OCI-M1 (cell line): ENCODE measurements around the gene CRYGS.
"Not testable (repeated sequence)": the region's sequence is repeated elsewhere in the genome, so short reads cannot be mapped to it uniquely, and the experiment has no call there.

Source experiments
- DNase-seq: peaks from one replicate; lab custom pipeline; 2025; lab: John Stamatoyannopoulos, UW

Gene CRYGS

GRCh38 chr3:186552408-186553031 lies 8.3 kb upstream of the CRYGS start:
- DNase-seq: no peak

DNA sequence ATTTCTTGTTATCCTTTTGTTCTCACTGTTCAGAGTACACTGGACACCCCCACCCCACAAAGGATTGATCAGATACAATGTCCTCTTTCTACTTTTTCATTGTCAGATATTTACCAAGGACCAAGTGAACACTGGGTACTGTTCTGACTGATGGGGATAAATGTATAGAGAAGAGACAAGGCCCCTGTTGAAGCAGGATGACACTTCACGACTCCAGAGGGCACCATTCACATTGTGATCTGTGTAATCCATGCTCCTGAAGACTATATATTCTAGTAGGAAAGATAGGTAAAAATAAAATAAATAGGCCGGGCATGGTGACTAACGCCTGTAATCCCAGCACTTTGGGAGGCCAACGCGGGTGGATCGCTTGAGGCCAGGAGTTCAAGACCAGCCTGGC lies 7.2 kb upstream of the CRYGS start:
- no peak for DNase-seq

DNA sequence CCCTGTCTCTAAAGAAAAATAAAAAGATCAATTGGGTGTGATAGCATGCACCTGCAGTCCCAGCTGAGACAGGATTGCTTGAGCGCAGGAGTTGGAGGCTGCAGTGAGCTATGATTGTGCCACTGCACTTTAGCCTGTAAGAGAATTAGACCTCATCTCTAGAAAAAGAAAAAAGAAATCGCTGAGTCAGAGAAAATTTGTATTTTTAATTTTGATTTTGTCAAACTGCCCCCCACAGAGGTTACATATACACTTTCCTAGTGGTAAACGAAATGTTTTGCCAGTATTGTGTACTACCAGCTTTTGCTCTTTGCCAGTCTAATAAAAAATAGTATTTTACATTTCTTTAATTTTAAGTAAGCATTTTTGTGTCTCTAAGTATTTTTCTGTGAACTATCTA lies 5.3 kb upstream of the CRYGS start:
- no peak for DNase-seq

DNA sequence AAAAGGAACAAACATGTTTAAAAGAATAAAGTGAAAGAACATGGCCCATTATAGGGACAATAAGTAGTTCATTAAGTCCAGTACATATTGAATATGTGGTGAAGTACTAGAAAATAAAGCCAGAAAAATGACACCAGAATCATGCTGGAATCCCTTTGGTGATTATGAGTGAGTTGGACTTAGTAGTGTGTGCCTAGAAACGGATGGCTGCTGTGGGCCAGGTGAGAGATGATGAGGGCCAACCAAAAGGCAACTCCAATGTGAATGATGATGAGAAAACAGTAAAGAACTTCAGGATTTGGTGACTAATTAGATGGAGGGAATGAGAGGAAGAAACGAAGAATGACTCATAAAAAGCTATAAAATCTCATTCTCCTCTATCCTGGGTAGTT lies 3.3 kb downstream of the CRYGS start:
- no peak for DNase-seq

DNA sequence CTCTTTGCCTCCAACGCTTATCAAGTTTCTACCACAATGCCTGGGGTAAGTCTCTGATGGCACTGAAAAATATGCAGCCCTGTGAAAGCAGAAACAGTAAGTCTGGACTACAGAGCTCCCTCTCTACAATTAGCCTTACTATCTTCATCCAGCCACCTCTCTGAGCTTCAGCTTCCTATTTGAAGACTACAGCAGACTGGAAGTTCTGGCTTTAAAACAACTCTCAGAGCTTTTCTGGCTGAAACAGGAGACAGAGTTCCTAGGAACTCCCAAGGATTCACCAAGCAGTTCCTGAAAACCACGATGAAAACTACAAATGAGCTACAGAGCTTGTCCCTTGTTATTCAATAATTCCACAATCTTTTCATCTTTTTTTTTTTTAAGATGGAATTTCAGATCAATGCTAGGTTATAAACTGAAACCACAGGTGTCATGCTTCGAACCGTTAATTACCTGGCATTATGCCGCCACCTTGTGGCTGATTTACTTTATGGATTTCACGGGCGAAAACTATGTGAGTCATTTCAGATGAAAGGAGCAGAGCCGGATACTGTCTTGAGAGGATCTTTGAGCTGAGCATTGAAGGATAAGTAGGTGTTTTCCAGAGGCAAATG lies 3.9 kb downstream of the CRYGS start:
- DNase-seq: peak; percentile 84

GRCh38 chr3:186538779-186539178 lies 5.4 kb downstream of the CRYGS start:
- DNase-seq: no peak

DNA sequence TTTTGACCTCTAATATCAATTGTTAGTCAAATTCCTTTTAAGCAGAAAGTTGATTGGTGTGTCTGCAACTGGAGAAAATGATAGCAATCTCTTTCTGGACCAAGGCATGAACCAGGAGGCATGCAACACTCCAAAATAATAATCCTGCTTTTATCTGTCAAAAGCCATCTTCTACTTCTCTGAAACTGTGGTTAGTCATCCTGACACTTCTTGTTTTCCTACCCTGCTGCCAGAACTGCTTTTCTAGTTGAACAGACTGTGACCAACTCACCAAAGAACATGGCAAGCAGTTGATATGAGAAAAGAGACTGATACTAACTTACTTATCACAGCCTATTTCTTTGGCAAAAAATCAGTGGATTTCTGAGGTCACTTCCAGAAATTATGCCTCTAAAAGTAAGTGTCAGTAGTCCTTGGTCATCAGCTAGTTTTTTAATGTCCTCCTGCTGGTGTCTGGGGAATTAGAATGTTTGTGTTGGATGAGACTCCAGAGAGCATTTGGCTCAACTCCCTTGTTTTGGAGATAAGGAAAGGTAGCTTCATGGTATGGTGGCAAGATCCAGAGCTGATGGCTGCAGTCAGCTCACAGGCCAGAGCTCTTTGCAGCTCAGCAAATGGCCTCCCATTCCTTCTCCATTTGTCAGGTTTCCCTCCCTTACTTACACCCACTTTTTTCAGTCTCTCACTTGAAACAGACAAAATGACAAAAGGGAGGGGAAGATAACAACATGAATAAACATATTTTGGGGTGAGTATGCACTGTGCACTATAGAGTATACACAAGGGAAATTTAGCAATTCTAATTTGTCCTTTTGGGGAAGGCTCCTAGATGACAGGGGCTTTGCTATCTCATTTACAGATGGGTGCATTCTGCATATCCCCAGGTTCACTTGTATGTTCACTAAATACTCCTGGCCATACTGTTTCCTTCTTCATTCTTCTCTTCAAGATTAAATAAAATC lies 7.0 kb downstream of the CRYGS start:
- peak; percentile 63 for DNase-seq

- DNase-seq: peak; percentile 2
Observed at GRCh38 chr3:186534113-186534669, 10.0 kb downstream of the CRYGS start.

GRCh38 chr3:186532598-186533072 lies 11.5 kb downstream of the CRYGS start:
- DNase-seq: peak; percentile 74

- not testable (repeated sequence) for DNase-seq
Observed at GRCh38 chr3:186531694-186532093, 12.5 kb downstream of the CRYGS start.

DNA sequence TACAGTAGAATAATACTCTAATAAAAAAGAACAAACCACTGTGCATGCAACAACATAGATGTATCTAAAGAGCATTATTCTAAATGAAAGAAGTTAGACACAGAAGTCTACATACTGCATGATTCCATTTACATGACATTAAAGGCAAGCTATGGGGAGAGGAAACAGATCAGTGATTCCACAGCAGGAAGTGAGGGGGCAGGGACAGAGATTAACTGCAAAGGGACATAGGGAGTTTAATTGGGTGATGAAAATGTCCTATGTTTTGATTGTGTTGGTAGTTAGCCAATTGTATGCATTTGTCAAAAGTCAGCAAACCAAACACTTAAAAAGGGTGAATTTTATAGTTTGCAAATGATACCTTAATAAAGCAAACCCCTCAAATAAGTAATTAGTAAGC lies 13.8 kb downstream of the CRYGS start:
- no peak for DNase-seq

DNA sequence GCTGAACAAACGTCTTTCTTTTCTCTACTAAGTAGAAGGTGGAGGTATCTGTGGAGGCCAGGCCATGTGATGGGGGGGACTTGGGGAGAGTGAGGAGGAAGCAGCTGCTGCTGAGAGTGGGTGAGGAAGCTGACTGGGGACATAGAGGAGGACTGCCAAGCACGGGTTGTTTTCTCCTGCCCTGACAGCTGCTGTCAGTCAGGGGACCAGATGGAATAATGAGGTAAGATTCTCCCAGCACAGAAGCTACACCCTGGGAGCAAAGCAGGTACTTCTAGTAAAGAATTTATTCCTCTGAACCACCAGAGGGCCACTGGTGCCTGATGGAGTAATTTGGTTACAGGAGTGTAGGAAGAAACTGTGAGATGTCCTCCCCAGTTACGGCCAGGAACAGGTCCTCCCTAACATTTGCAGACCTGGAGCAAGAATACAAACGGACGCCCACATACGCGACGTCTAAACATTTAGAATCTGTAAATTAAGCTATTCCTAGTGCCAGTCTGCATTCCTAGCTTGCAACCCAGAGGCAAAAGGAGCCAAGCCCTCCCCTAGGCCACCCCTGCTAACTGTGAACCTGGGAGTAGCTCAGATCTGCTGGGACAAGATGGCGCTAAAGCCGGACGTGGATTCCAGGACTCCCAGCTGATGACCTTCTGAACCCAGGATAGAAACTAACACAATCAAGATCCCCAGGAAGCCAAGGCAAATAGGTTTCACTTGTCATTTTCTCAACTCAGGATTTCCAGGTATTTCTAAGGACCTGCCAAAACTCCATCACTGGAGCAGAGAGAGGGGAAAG lies 14.8 kb downstream of the CRYGS start:
- DNase-seq: no peak

- no peak for DNase-seq
Observed at GRCh38 chr3:186526256-186526606, 17.9 kb downstream of the CRYGS start.

DNA sequence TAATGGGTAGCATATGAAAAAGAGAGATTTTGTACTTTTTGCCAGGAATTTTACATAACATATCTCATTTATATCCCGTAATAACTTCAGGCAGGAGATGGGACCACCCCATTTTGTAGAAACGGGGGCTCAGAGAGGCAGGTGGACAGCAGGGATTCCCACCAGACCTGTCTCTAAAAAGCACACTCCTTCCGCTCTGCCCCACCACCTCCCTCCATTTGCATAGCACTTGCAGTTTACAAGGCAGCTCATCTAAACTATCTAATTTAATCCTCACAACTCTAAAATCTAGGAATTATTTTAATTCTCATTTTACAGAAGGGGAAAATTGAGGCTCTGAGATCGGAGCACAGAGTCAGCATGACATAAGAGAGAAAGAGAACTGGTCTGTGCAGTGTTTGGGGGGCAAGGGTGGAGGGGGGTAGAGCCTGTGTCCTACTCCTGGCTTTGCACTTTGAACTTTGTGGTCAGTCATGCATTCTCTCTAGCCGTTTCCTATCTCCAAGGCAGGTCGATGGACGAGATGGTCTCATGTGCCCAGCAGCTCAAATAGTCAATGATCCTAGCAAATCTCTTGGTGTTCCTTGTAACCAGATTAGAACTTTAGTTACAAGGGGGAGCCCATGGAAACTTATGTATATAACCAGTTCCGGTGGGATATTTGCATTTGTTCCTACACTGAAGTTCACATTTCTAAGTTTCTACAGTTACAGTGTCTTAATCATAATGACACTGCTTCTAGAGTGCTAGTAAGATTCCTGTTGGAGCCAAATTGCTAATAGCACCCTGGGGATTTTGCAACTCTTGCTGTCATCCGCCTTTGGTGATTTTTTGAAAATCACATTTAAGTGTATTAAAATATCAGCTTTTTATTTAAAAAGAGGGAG lies 18.6 kb downstream of the CRYGS start:
- DNase-seq: no peak

DNA sequence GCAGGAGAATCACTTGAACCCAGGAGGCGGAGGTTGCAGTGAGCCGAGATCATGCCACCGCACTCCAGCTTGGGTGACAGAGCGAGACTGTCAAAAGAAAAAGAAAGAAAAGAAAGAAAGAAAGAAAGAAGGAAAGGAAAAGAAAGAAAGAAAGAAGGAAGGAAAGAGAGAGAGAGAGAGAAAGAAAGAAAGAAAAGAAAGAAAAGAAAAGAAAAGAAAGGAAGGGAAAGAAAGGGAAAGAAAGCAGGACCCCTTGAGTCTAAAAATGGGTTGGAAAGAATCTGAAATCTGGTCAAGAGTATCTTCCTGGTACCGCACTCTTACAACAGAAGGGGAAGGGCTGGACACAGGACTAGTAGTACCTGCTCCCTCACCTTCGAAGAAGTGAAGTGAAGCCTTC lies 19.6 kb downstream of the CRYGS start:
- DNase-seq: no peak

DNA sequence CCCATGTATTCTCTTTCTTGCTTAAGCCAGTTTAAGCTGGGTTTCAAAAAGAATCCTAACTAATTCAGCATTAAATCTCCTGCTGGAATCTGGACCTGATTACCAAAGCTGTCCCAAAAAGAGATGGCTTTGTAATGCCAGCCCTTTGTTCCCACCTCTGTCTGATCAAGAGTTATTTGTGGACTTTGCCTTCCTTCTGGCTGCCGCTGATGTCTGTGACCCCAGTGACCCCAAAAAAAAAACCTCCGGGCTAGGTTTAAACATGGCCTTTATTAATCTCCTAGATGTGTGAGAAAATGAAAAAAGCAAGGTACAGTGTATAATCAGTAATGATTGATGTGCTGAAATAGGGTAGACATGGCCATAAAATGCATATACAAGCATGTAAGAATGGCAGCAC lies 20.7 kb downstream of the CRYGS start:
- no peak for DNase-seq

GRCh38 chr3:186523022-186523421 lies 21.2 kb downstream of the CRYGS start:
- no peak for DNase-seq

GRCh38 chr3:186520957-186521842 lies 23.0 kb downstream of the CRYGS start:
- DNase-seq: no peak

DNA sequence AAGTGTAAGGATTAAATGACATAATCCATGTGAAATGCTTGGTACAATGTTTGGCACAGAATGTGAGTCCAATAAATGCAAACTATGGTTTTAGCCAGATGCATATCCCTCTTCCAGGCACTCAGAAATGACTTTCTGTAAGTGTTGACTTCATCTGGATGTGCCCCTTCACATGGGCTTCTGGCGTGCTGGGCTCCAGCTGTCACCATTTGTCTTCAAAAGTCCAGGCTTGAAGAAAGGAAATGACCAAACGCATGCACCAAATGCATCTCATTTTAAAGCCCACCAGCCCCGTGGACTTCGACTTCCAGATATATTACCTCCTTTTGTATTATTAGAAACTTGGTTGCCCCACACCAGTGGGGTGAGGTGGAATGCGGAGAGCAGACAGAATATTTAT lies 23.7 kb downstream of the CRYGS start:
- no peak for DNase-seq
